HG02938 (cell line): ENCODE measurements around the gene NR2F1.

Experiments used
- ATAC-seq: cut with Tn5 transposase; IDR thresholded peaks from one replicate; pipeline ENCODE4 v1.9.1; 2021; ENCODE audit warnings: mild to moderate bottlenecking, moderate library complexity; ENCODE audit not compliant: unreplicated experiment

Gene NR2F1

GRCh38 chr5:93635991-93636390 lies 53.0 kb downstream of the NR2F1 start:
- ATAC-seq: peak; percentile 96

GRCh38 chr5:93636837-93637236 lies 53.8 kb downstream of the NR2F1 start:
- ATAC-seq: no peak

- ATAC-seq: no peak
Observed at GRCh38 chr5:93637697-93638096, 54.7 kb downstream of the NR2F1 start.

DNA sequence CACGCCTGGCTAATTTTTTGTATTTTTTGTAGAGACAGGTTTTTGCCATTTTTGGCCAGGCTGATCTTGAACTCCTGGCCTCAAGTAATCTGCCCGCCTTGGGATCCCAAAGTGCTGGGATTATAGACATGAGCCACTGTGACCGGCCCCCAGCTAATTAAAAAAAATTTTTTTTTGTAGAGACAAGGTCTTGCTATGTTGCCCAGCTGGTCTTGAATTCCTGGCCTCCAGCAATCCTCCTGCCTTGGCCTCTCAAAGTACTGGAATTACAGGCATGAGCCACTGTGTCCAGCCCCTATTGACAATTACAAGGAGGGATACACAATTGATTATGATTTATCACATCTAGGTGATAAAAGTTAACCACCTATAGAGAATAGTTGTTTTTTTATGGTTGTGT lies 59.5 kb downstream of the NR2F1 start:
- no peak for ATAC-seq
